Measurements from ENCODE around the gene TACC2. TPM values are rescaled to one million over a fixed set of nuclear protein-coding genes. Genes with fewer than 3 reads are reported as not detected.

TACC2 gene
- total RNA-seq, 1 donor from 2014 or later: 341 TPM

DNA sequence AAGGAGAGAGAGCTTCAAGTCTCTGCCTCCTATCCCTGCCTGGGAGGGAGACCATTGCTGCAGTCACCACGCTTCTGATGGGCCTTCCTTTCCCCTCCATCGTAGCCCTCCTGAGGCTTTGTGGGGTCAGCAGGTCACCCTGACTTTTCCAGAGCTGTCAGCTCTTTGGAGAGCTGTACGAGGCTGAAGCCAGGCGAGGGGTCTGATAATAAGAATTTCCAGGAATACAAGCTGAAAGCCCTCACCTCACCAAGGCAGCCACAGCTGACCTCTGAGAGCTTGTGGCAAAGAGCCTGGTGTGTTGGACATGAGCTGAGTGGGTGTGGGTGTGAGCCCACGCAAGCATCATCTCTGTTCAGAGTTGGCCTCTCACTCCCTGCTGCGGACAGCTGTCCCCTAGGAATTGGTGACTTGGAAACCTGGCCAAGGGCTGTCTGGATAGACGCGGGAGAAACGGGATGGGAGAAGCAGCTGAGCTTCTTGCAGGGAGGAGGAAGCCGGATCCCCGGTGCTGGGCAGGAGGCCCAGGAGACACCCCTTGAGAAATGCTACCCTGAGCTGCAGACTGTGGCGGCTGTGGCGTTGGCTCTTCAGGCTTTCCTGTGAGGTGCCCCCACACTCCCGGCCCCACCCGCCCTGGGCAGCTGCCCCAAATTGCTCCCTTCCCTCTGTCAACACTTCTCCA lies 160.1 kb downstream of the TACC2 start:
- peak; percentile 70 for ATAC-seq
- DNase-seq (ENCODE audit: missing footprints): peak; percentile 89
- intact Hi-C loops (cut with DNase I): no loop called here

DNA sequence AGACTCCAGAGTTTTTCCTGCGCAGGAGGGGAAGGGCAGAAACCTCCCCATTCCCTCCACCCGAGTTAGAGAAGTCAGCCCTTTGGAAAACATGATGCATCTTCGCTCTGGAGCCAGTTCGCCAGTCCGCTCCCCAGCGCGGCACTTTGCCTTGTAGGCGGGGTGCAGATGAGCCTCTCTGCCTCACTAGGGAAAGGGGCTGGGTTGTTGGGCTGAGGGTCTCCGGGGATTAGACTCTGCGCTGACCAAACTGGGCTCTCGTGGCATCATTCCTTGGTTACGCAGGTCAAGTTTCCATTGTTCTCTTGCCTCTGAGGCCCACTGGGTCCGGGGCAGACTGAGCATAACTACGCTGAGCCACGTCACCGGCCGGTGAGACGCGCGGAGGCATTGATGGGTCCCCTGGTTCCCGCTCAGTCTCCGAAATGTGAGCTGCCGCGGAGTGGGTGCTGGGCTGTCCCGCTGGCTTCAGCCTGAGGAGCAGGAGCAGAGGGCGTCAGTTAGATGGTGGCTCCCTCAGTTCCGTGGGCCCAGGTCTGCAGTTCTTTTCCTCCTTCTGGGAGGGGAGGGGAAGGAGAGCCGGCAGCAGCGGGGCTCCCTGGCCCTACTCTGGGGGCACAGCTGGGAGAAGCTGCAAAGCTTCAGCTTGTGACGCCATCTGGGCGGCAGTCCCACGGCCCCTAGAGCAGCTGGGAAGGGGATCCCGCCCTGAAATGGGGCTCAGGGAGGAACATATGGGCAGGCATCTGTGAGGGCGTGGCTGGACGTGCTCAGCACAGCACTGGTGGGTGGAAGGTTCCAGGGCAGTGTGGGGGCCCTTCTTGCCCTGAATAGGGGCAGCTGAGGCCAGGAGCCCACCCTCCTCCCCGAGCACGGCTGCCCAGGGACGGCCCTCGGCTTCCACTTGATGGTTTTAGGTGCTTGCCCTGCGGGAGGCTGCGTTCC lies 160.9 kb downstream of the TACC2 start:
- intact Hi-C loops (cut with DNase I): no loop called here
- ATAC-seq (peak; percentile 8), DNase-seq (ENCODE audit: missing footprints) (peak; percentile 84)

DNA sequence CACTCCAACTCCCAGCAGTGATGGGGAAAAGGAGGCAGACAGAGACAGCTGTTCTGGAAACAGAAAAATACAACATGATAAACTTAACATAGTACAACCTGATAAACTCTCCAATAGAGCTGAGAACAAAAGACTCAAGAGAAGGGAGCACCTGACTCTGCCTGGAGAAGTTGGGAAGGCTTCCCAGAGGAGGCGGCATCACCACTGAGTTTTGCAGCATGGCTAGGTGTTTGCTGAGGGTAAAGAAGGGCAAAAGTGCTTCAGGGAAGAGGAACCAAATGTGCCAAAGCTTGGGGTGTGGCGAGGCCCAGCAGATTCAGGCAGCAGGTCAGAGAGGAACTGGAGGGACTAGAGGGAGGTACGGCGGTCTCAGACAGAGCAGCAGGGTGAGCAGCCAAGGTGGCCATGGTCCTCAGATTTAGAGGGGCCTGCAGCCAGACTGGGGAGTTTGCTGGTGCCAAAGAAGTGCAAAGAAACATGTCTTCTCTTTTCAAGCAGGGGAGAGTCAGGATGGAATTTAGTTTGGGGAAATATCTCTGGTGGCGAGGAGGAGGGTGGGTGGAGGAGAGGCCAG lies 162.2 kb downstream of the TACC2 start:
- intact Hi-C loops (cut with DNase I): no loop called here
- DNase-seq (ENCODE audit: missing footprints) (peak; percentile 18), ATAC-seq (no peak)

DNA sequence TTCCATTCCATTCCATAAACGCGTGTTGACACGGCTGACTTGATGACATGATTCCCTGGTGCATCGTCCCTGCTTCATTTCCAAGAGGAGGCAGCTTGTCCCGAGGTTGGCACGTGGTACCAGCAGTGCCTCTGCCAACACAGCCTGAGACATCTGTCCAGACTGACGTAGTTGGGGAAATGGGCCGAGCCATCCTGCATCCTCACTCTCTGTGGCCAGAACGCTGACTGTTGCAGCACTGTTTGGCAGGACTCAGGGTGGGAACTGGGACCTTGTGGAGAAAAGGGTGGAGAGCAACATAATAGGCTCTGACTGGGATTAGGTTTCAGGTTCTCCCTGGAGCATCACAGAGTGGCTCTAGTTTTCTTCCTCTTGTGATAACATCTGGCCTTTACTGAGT lies 163.6 kb downstream of the TACC2 start:
- ATAC-seq (peak; percentile 70), DNase-seq (ENCODE audit: missing footprints) (peak; percentile 91)
- intact Hi-C loops (cut with DNase I): no loop called here

DNA sequence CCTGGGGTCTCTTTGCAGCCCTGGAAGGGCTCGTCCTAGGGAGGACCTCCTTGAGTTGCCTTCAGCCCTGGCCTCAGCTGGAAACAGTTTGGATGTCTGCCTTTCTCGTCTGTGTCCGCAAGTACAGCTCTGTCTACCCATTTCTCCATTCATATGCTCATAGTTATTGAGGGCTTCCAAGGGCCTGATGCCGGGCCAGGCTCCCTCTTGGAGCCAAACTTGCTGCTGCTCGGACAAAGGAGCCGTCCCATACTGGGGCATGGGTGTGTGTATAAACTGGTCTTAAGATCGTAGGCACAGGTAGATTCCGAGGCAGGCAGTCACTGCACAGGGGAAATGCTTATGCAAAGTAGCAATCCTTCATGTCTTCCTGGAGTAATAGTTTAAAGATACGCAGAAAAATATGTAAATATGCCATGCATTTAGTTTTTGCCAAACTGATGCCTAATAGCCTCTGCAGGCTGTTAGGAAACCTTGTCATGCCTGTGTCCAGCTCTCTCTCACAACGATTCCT lies 165.1 kb downstream of the TACC2 start:
- ATAC-seq: no peak
- DNase-seq (ENCODE audit: missing footprints): no peak
- intact Hi-C loops (cut with DNase I): no loop called here

DNA sequence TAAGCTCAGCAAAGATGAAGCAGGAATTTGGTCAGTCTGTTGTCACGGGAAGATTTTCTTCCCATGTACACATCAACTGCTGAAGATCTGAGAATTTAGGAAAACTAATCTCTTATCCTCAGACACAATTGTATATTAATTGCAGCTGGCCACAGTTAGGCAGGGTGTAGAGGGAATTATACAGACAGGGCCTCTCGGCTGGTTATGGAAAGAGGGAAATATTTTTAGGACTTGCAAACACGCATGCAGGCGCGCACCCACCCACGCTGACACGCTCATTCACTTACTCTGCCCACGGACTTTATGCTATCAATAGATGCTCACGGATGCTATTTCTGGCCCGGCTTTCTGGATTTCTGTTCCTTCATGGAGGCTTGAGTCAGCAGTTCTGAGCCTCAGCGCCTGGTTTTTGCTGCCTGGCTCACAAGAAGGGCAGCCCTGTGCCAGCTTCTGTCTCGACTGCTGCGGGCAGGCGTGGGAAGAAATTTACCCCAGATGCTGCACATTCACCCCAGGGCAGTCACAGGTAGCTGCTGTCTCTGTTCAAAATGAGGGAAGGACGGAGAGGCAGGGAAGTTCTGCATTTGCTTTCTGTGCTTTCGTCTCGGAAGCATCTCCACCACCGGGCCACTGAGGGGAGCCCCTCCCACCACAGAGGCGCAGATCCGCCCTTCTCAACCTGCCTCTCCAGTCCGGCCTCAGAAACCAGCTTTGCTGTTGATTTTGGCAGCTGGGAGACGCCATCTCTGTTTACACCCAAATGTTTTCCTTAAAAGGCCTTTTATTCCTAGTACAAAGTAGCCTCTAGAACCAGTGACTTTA lies 165.8 kb downstream of the TACC2 start:
- no peak for ATAC-seq
- DNase-seq (ENCODE audit: missing footprints): no peak
- intact Hi-C loops (cut with DNase I): no loop called here

DNA sequence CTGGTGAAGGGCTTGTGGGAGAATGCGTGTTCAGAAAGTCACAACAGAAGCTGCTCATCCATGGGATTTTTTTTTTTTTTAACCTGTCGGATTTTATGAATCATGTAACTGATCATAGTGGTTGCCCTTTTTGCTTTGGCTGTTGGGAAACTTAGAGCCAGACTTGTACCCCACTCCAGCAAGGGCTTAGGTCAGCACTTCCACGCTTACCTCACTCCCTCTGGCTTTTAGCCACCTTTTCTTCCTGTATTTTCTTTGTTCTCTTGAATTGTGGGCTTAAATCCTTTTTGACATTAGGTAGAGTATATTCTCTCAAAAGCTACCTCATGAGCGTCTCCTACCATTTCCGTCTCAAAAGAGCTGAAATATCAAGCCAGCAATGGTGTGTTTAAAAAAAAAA lies 168.5 kb downstream of the TACC2 start:
- DNase-seq (ENCODE audit: missing footprints): no peak
- intact Hi-C loops (cut with DNase I): no loop called here
- ATAC-seq: no peak

DNA sequence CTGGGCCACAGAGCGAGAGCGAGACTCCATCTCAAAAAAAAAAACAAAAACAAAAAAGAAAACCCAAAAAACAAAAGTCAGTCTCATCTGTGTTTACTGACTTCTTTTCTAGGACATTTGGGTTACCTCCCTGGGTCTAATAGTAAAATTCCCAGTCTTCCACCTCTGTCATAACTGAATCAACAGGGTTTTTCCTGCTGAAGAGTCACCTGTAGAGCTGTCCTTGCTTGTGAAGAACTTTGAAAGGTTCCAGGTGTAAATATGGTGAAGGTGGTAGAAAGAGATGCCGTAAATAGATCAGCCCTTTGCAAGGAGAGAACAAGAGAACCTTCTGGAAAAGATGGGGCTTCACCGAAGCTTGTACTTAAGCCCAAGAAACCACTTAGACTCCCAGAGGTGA lies 169.4 kb downstream of the TACC2 start:
- no peak for ATAC-seq
- DNase-seq (ENCODE audit: missing footprints): no peak
- intact Hi-C loops (cut with DNase I): no loop called here

DNA sequence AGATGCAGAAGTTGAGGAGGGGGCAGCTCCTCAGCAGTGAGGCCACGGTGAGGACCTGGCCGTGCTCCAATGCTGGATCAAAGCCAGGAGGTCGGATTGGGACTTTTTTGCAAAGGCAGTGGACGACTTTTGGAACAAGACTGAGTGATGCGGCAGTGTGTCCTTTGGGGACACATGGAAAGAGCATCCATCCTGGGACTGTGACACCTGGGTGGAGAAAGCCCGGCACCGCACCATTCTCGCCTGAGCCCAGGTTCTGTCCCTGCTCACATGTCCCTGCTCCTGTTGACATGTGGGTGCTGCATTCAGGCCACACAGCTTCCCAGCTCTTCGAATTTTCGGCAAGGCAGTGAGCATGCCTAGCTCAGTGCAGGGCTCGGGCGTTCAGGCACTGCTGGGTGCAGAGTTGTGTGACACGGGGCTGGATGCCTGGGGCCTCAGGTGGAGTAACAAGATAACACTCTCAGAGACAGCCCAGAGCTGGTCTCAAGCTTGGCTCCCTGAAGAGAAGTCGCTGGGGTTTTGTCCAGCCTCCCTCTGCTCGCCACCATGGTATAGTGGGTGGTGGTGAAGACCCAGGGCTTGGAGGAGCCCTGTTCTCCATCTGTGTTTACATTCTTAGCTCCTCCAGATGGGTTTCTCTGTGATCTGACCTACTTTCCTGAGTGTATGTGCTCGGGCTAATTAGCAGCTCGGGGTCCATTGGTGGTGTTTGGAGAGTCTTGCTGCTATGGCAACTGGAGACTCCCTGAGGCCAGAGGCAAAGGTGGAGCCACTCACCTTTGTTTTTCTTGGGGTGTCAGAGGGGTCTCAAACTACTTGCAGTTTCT lies 170.4 kb downstream of the TACC2 start:
- DNase-seq (ENCODE audit: missing footprints) (no peak), ATAC-seq (no peak)
- intact Hi-C loops (cut with DNase I): no loop called here

DNA sequence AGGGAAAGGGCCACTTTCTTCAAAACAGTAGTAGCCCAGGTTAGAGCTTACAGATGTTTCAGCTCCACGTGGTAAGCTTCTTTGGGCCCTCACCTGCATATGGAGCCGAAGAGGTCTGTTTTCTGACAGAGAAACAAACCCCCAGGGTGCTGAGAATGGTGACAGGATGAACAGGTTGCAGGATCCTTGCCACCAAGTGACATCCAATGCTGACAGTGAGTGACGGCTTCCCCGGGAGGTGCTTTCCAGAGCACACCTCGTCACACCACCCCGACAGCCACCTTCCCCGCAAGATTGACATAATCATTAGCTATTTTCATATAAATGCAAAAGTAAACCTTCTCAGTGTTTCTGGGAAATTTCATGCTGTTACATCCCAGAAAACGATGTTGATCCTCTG lies 172.8 kb downstream of the TACC2 start:
- no peak for ATAC-seq
- DNase-seq (ENCODE audit: missing footprints): no peak
- intact Hi-C loops (cut with DNase I): no loop called here

DNA sequence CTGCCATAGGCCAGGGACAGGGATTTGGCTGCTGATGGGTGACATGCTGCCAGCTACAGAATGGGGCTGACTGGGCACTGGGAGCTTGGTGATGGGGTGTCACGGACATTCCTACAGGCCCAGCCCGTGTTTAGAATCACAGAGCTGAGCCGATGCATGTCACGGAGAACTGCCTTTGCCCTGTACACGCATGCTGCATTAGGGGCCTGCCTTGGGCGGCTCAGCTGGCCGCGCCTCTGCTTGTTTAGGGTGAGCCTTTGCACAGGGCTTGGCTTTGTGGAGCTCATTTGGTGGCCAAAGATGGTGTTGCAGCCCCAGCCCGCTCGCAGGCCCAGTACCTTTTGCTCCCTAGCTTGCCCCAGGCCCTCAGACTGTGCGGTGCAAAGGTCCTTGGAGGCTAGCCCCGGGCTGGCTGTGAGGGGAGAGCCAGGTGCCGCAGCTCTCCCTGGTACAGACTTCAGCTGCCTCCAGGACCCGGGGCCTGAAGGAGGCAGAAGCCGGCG lies 173.8 kb downstream of the TACC2 start:
- intact Hi-C loops (cut with DNase I): no loop called here
- peak; percentile 68 for ATAC-seq
- DNase-seq (ENCODE audit: missing footprints): no peak

DNA sequence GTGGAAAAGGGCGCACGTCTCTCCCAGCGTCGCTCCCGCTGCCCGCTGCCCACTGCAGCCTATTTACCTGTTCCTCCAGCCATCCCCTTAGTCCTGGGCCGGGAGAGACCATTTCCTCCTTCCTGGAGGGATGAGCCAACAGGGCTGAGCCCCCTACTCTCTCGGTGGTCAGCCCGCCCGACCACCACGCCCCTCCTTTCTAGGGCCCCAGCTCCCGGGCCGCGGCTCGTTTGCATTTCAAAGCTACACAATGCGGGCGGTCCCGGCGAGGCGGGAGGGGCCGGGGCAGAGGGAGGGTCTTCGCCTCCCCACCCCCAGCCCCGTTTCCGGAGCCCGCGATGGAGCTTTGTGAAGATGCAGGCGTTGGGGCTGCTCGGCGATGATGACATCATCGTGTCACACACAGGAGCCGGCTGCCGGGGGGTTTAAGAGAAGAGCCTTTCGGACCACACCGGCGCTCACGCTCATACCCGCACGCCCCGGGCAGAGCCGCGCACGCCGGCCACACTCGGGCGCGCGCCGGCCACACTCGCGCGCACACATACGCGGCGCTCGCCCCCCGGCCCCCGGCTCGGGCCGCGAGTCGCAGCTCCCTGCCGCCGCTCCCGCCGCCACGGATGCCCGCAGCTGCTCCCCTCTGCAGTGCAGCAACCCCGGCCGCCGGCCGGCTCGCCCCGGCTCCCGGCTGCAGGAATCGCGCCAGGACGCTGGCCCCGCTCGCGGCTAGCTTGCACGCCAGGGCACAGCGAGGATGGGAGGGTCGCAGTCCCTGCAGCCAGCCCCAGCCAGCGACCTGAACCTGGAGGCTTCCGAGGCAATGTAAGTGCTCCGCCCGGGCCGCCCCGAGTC lies 174.4 kb downstream of the TACC2 start:
- DNase-seq (ENCODE audit: missing footprints) (no peak), ATAC-seq (no peak)
- intact Hi-C loops (cut with DNase I): no loop called here

DNA sequence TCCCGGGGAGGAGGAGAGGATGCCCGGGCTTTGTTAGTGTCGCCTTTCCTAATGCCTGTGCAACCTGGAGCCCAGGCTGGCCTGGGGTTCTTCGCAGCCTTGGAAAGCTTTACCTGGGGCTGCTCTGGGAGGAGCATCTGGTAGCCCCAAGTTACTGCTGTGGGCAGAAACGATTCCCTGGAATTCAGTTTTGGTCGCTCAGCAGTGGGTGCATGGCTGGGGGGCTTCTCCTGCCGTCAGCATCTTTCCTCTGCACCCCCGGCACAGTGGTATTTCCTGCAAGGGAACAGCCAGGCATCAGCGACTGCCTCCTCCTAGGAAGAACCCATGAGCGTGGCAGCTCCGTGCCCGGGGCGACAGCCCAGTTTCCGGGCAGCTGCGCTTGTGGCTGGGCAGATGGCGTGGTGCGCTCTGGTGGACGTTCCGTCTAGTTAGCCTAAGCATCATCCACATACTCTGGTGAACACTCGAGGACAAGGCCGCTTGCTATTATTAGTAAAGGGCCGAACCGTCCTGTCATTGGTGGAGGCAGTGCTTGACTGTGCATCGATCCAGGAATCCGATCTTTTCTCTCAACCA lies 175.1 kb downstream of the TACC2 start:
- ATAC-seq (peak; percentile 30), DNase-seq (ENCODE audit: missing footprints) (no peak)
- intact Hi-C loops (cut with DNase I): no loop called here

DNA sequence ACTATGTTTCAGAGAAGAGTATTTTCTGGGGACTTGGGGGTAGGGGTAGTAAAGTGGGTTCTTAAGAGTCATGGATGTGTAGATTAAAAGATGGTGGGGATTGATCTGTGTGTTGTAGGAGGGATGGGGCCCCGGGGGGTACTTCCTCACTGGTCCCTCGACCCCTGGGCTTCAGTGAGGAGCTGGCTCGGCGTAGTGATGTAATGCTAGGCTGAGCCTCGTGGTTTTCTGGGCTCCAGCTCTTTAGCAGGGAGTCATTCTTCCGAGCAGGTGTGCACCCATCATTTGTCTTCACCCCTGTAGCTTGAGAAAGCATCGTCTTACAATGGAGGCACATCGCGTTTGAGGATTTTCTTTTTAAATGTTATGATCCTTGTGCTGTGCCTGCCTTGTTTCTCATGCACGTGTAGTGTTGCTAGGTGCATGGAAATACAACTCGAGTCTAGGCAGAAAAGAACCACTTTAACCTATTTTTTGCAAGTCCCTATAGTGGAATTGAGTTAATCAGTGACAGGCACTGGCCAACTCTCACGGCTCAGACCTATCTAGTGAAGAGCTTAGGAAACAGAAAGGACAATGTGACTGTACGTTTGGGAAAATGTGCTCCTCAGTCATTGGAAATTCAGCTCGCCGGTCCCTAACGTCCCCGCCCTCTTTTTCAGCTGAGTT lies 176.0 kb downstream of the TACC2 start:
- intact Hi-C loops (cut with DNase I): no loop called here
- no peak for DNase-seq (ENCODE audit: missing footprints)
- no peak for ATAC-seq

DNA sequence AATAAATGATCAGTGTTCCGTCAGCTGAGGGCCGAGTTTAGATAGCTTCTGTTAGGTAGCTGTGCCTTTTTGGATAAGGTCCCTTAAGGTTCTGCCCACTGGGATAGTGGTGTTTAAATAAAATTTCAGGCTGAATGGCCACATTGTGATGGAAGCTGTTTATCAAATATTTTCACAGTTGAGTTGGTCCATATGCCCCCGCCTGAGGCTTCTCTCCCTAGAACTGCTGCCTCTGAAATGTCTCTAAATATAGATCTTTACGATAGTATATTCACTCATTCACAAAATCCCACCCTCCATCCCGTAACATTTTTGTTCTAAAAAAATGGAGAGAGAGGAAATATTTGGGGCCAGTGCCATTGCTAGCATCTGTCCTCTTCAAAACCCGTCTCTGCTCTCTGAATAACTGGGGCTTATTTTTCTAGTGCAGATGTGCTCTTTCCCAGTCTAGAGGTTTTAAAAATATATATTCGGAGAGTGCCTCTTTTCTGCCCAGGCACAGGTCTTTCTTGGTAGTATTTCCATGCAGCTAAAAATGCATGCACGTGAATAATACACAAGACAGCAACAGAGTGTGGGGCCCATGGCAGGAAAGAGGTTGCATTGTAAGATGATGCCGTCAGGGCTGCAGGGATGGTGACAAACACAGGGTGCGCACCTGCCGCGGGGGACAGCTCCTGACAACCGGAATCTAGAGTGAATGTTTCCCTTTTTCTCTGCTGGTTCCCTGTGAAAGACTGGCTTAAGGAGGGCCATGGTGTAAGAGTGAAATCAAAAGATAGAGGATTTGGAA lies 176.7 kb downstream of the TACC2 start:
- no peak for ATAC-seq
- DNase-seq (ENCODE audit: missing footprints): no peak
- intact Hi-C loops (cut with DNase I): no loop called here

All from Right ventricle myocardium inferior (tissue), 1 donor.